Measurements from ENCODE around the gene ZNF580.

GRCh38 chr19:55679343-55680257, 38.8 kb downstream of the ZNF580 start:
- no peak for TF ChIP-seq CTCF (IDR thresholded peaks at IDR 0.05; ENCODE audit: insufficient read depth, low read depth, low read length)
- TF ChIP-seq EZH2 (IDR thresholded peaks at IDR 0.05; ENCODE audit: insufficient read depth, low read length) = no peak
